HG02943 (cell line): Measurements from ENCODE around the gene KCNN3.

Experiments used
- ATAC-seq: cut with Tn5 transposase; IDR thresholded peaks from one replicate; pipeline ENCODE4 v1.9.1; 2021; ENCODE audit warnings: mild to moderate bottlenecking, low read depth, moderate library complexity; ENCODE audit not compliant: unreplicated experiment

KCNN3 gene

DNA sequence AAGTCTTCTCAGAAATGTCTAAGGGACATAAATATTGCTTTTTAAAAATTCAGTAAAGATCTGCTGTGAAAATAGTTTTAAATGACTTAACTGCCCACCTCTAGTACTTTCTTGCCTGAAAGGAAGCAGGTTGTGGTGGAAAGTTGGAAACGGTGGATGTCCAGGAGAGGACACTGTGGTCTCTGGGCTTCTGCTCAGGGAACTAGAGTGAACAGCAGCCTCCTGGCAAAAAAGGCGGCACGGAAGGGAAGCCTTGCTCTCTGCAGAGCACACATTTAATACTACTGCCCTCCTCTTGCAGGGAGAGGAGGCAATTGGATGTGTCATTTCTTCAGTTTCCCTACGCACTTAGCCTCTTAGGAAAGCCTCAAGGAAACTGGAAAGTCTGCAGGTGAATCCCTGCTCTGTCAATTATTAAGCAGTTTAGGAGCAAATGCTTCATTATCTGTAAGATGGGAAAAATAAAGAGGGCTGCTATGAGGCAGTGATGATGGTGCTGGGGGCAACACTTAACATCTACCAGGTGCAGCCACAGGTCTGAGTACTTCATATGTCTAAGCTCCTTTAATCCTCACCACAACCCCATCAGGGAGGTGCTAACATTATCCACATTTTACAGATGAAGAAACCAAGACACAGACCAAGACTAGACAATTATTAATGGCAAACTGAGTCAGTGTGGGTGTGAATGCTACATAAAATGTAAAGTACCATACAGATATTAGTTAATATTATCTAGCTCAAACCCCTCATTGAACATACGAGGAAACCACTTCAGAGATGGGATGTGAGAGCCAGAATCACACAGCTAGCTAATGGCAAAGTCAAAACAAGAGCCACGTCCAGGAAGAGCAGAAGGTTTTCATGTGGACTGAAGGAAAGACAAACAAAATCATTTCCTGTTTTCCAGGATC is 153.2 kb downstream of the KCNN3 start:
- ATAC-seq, result no peak

DNA sequence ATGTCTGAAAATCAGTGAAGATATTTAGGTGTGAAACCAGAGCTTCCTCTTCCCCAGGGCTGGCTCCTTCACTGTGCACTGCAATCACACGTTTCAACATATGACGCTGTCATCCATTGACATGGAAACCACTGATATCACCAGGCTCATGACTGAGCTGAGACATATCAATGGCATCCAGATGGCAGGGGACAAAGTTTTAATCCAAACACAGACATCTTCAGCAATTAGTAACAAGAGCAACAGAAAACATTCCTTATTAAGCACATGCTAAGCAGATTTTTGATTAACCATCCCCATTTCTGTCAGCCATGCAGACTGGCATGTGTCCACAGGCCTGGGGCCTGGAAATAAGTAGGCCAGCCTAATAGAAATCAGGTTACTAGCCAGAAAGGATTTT is 154.1 kb downstream of the KCNN3 start:
- ATAC-seq, result no peak

DNA sequence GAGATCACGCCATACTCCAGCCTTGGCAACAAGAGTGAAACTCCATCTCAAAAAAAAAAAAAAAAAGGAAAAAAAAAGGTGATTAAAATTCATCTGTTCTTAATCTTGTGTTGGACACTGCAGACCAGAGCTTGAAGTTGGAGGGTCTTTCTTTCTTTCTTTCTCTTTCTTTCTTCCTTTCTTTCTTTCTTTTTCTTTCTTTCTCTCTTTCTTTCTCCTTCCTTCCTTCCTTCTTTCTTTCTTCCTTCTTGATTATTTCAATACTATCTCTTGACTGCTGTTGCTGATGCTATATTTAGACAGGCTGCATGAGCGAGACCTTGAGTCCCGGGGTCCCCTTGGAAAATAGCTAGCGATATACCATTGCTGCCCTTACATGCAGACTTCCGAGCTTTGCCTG is 154.7 kb downstream of the KCNN3 start:
- no peak for ATAC-seq

DNA sequence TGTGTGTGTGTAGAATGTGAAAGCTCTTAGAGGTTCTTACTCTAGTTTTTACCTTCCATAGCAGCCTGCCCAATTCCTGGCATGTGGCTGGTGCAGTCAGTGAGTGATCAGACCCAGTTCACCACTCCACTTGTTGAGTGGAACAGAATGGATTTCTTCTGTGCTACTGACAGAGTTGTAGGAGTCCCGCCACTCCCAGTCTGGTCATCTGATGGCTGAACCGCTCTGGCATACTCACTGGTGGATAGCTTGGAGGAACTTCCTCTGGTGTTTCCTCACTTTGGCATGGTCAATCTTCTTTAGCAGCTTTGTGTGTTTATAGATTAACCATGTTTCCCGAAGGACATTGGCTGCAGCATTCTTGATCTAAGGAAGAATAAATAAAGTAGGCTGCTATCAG is 155.4 kb downstream of the KCNN3 start:
- ATAC-seq, result no peak

DNA sequence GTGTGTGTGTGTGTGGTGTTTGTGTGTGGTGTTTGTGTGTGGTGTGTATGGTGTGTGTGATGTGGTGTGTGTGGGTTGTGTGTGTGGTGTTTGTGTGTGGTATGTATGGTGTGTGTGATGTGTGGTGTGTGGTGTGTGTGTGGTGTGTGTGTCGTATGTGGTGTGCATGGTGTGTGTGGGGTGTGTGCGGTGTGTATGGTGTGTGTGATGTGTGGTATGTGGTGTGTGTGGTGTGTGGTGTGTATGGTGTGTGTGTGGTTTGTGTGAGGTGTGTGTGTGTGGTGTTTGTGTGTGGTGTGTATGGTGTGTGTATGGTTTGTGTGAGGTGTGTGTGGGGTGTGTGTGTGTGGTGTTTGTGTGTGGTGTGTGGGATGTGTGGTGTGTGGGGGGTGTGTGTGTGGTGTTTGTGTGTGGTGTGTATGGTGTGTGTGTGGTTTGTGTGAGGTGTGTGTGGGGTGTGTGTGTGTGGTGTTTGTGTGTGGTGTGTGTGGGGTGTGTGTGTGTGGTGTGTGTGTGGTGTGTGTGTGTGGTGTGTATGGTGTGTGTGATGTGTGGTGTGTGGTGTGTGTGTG is 155.9 kb downstream of the KCNN3 start:
- ATAC-seq, result no peak

DNA sequence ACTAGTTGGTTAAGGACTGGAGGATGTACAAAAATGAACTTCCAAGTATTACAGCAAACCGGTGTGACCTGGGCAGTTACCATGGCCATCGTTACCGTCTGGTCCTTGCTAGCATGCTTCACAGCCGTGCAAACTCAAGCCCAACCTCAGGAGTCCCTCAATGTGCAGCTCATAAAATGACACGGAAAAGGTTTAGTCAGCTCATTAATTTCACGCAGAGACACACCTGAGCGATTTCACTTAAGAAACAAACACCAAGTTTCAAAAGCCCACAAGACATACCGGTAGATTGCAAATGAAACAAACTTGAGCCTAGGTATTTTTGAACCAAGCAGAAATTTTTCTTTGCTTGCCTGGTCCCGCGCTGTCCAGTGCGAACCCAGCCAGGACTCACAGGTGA is 157.1 kb downstream of the KCNN3 start:
- ATAC-seq, result no peak

DNA sequence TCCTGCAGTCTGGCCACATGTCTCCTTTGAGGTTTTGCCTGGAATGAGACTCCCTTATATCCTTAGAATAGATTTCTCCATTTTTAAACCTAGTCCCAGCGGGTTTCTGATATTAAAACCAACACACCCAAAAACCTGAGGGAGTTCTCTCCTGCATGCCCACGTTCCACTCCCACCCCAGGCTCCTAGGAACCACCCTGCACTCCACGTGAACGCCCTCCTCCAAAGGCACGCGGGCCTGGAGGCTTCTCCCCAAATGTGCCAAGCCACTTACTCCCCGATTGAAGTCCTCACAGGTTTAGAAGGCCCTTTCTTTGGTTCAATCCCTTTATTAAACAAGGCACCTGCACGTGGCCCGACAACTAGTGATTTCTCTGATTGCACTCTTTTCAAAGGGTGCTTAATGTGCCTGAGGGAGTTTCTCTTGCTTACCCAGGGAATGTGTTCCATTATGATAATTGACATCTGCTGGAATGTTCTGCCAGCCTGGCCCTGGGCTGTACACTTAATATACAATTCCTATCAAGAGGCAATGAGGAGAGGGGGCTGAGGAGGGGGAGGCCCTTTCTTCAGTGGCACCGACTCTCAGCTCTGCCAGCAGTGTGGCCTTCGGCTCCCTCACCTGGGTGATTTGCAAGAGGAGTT is 157.8 kb downstream of the KCNN3 start:
- no peak for ATAC-seq

DNA sequence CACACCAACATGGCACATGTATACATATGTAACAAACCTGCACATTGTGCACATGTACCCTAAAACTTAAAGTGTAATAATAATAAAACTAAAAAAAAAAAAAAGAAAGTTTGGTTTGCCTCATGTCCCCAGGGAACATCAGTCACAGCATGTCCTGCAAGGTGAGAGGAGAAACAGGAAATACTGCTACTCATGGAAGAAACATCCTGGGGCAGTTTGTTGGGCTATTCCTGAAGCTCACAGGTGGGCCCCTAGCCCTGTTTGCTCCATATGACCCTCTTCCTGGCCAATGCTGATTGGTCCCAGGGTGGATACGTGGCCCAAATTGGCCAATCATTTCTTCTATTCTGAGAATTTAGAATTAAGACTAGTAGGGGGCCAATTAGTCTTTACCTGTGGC is 158.7 kb downstream of the KCNN3 start:
- ATAC-seq, result no peak

DNA sequence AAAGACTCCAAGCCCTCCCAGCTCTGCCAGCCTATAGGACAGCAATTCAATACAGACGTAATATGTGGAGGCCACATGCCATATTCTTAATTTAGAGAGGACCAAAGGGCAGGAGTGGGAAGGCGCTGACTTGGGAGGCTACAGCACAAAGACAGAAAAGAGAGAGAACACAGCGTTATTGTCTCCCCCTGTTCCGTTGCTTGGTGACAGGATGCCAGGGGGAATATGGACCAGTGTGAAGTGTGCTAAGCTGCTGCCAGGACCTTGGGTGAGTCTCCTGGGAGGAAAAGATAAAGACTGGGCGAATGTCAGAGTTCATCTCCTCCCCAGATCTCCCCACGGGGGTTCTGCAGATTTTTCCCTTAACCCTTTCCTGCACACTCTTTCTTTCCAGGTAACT is 160.0 kb downstream of the KCNN3 start:
- ATAC-seq, result no peak

DNA sequence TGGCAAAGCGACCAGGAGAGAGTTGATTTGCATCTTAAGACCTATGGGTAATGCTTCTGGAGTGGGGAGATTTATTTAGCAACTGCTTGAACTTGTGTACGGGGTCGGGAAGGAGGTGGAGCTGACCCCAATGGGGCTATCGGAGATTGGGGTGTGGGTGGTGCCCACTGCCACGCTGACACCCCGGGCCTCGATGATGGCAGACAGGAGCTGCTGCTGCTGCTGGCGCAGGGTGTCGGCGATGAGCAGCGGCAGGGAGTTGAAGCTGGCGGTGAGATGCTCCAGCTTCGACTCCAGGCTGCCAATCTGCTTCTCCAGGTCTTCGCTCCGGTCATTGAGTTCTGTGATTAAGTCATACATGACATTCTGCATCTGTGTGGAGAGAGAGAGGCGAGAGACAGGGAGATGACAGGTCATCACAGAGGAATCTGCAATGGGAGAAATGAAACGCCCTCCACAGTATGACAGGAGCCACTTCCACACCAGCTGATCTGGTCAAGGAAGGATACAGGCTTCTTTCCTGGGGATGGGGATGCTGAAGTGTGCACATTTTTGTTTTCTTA is 162.1 kb downstream of the KCNN3 start:
- ATAC-seq, result no peak

DNA sequence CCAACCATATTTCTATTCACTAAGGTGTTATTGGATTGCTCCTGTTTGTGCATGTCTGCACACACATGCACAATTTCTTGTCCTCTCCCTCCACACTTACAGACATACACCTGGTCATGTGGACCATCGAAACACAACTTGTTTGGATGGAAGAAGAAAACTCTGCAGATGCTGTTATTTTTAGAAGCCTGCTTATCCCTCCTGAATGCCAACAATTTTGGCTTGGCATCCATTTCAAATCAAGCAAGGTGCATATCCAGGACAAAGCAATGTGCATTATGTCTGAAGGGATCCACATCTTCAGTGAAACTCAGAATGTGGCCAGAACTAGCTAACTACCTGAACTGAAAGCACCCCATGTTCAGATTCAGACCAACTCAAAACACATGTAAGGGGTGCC is 163.2 kb downstream of the KCNN3 start:
- no peak for ATAC-seq

DNA sequence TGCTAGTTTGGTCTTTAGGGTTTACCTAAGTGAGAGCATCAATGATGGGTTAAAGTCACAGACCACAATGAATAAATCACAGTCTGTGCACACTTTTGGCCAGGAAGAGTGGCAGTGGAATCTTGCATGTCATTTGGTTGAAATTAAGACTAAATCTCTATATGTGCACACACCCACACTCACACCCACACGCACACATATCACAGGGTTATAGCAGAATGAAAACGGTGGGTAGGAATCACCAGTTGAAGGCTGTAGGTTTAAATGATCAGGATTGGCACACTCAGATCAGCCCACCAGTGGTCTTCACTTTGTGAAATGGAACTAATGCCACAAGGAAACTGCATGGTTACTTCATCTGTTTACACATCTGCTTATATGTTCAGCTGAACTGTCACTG is 164.5 kb downstream of the KCNN3 start:
- no peak for ATAC-seq

DNA sequence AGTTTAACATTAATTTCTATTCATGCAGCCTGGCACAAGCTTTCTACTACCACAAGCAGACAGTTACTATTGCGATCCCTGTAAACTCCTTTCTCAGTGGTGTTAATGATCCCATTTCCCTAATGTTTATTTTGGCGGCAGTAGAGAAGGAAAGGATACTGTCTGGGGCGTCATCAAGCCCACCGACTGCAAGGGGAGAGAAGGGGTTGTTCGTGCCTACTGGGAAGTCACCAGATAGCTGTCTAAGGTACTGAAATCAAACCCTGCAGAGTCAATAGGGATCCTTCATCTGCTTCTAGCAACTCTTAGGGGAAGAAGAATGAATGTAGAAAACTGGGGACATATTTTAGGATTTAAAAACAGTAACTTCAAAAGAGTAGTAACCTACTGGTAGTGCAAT is 166.9 kb downstream of the KCNN3 start:
- ATAC-seq, result no peak

DNA sequence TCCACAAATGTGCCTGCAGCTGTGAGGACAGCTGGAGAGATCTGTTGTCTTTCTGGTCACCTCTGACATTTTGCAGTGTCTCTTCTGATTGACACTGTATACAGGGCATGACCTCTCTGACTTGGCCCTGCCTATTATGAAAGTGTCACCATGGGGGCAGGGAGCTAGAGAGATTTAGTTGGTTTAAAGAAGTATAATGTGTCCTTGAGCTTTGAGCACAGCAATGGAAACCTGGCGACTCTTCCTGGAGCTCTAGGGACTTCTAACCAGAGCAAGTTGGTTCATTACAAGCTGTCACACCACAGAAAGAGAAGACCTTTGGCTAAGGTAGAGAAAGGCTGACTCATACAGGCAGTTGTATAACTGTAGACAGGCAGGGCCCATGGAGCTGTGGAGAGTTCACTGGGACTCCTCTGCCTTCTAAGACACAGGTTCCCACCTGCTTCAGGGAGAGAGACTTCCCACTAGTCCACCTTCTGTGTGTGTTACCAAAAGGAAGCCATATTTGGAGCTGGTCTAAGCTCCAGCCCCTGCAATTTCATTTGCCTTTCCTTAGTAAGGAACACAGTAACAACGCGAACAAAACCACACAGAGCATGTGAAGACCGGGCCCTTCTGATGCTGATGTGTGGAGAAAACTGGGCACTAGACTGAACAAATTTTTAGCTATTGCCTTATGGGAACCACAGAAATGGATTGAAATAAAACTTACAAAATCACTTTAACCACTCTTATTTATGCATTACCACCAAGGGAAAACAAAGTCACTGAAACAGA is 171.6 kb downstream of the KCNN3 start:
- ATAC-seq, result no peak

DNA sequence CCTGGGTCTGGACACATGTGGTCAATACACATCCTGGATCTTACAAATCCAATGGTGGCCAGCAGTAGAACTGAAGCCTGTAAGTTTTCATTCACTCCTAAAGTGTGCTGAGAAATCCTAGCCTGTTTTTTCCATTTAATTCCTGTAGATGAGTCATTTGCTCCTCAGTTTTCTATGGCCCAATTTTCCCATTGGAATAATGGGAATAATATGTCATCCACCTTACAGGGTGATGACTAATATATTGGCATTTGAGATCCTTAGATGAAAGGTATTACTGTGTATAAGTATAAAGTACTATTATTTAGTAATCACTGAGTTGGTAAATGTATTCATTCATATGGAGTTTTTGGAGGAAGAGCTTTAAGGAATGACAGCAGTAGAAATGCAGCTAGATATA is 172.4 kb downstream of the KCNN3 start:
- no peak for ATAC-seq

DNA sequence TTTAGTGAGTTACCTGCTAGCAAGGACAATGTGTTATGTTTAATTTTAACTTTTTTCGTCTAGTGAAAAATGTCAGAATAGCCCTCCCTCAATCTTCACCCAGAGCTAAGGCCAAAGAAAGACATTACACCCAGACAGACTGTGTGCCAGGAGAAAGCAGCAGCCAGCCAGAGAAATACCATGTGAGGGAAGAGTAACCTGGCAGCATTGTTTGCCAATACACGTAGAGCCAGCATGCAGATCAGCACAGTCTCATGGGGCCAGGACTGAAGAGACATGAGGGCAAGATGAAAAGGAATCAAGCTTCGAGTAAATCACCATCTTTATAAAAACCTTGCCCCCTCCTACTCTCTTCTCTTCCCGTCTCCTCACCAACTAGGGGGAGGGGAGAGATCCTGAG is 173.6 kb downstream of the KCNN3 start:
- ATAC-seq, result no peak

DNA sequence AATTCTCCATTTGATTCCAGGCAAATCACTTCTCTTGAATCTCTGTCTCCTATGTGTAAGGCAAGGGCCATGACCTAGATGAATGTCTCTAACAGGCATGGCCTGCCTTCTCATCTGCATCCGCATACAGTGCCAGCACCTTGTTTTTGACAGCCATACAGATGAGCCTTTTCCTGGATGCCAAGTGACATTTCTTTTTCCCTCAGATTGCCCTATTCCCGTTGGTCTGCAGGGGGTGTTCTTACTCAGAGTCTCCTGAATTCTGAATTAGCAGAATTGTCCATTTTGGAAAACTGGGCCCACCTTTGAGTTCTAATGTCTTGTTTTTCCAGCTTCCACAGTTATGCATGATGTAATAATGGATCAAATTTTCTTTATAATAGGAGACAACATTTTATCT is 174.1 kb downstream of the KCNN3 start:
- no peak for ATAC-seq

DNA sequence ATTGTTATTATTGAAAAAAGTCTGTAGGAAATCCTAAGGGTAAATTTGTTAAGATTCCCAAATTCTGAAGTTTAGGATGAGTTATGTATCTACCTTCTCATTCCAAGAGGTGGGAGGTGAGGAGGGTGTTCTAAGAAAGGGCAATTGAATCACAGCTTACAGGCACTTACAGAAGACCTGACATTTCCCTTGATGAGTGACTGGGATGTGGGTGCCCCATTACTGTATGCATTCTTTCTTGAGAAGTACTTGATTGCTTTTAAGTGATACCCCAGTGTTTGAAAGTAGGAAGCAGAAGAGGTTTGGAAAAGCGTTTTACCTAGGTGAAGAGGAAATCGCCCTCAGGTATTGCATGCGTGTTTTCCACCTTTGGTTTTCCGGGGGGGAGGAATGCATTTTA is 175.1 kb downstream of the KCNN3 start:
- no peak for ATAC-seq

DNA sequence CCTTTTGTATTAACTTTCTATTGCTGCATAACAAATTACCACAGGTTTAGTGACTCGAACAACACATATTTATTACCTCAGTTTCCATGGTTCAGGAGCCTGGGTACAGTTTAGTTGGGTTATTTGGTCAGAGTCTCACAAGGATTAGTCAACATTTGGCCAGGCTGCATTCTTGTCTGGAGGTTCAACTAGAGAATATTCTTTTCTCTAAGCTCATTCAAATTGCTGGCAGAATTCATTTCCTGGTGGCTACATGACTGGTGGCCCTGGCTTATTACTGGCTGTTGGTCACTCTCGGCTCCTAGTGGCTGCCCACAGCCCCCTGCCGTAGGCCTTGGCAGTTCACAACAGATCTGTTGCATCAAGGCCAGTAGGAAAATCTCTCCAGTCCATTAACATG is 181.0 kb downstream of the KCNN3 start:
- ATAC-seq, result no peak

DNA sequence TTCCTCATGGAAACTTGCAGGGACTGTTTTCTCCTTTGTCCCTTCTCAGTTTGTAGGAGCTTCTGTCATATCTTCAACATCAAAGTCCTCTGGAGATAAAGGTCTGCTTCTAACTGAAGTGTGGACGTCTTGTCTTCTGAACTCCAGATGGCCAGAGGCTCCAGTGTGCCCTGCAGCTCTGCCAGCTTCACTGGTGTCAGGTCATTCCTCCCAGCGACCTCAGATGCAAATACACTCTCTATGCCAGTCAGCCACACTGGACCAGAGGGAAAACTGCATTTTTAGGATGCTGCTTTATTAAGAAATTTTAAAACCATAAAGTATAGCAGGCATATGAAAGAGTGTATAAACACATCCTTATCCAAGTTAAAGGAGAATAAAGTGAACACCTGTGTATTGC is 183.6 kb downstream of the KCNN3 start:
- ATAC-seq, result no peak

DNA sequence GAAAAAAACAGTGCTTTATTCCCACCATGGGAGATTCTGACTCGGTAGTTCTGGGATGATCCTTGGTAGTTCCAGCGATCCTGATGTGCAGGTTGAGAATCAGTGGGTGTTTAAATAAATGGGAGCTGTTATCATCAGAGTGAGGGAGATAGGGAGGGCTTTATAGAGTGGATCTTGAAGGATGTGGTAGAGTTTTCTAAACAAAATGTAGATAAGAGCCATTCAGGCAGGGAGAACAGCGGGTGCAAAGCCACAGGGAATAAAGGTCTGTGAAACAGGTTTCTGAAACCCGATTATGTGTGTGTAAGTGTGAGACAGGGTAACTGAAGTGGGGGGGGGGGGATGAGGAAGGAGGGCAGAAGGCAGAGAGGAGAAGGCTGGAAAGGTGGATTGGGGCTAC is 186.3 kb downstream of the KCNN3 start:
- no peak for ATAC-seq
